ENCODE data around the gene MAD2L1BP.

Gene MAD2L1BP

DNA sequence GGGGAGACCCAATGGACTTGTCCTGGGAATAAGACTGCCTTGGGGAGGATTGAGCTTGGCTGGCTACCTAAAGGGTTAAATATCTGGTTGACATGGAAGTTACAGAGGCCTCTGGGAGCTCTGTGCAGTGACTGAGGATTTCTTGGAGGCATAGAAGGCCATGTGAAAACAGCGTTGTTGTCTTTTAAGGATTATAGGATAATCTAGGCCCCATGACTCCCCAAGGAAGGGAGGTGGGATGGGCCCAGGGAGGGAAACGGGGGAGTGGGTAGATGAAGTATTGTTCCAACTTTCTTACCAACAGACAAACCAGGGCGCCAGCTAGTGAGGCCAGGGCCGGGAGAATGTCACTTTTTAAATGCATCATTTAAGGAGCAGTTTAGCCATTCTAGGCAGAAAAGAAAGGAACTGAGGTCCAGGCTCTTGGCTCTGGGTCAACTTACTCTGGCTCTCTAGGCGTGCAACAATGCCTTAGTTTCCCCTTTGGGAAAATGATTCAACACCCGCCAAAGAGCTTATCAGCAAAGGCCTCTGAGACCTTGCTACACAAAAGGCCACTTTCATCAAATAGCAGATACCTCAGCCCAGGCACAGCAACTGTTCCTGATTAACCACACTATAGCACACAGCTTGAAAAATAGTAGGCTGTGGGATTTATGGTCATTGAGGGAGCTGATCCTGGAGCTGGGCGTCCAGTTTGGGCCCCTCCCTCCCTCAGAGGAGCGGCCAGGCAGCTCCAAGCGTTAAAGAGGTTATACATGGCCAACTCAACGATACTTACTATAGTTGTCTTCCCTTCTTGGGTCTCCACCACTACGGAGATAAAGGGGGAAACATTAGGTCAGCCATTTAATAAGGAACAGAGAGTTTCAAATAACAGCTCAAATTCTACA is 44.9 kb downstream of the MAD2L1BP start:
- no peak for TF ChIP-seq Cebpa-rat (IDR thresholded peaks at IDR 0.05)
- Histone ChIP-seq H3K9ac (no peak overlapping the region), H3K27me3 (no peaks in the 10 kb centered on the region), H3K4me1 (peaks cover 21% of the 10 kb centered on the region), H3K27ac (no peak overlapping the region), H4K20me1 (peaks cover 96% of the 10 kb centered on the region), H3K36me3 (peaks cover 86% of the 10 kb centered on the region), H3K4me3 (no peak overlapping the region), H3K4me2 (no peak overlapping the region), H3K9me3 (no peaks in the 10 kb centered on the region)

DNA sequence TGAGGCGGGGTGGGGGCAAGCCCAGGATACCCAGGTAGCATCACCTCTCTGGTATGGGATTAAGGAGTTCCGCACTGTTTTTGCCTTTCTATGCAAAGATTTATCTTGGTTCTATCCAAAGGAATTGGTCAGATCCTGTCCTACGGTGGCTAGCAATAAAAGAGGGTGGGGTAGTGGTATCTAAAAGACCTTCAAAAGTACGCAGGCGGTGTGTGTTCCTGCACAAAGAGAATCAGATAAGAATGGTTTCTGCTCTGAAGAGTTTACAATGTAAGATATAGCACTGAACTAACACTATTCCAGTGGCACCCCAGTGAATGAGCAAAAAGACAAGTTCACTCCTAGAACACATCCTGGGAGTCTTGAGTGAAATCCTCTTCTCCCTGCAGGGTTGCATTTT is 45.7 kb downstream of the MAD2L1BP start:
- peaks cover 28% of the 10 kb centered on the region for H3K4me1 ChIP-seq
- H3K9ac ChIP-seq, result no peak overlapping the region
- no peak for TF ChIP-seq Cebpa-rat (IDR thresholded peaks at IDR 0.05)
- H3K4me2 ChIP-seq, result no peak overlapping the region
- H3K36me3 ChIP-seq, result peaks cover 79% of the 10 kb centered on the region
- H4K20me1 ChIP-seq, result peaks cover 98% of the 10 kb centered on the region
- H3K9me3 ChIP-seq, result no peaks in the 10 kb centered on the region
- H3K27me3 ChIP-seq, result no peaks in the 10 kb centered on the region
- H3K27ac ChIP-seq, result no peak overlapping the region
- H3K4me3 ChIP-seq, result no peak overlapping the region

DNA sequence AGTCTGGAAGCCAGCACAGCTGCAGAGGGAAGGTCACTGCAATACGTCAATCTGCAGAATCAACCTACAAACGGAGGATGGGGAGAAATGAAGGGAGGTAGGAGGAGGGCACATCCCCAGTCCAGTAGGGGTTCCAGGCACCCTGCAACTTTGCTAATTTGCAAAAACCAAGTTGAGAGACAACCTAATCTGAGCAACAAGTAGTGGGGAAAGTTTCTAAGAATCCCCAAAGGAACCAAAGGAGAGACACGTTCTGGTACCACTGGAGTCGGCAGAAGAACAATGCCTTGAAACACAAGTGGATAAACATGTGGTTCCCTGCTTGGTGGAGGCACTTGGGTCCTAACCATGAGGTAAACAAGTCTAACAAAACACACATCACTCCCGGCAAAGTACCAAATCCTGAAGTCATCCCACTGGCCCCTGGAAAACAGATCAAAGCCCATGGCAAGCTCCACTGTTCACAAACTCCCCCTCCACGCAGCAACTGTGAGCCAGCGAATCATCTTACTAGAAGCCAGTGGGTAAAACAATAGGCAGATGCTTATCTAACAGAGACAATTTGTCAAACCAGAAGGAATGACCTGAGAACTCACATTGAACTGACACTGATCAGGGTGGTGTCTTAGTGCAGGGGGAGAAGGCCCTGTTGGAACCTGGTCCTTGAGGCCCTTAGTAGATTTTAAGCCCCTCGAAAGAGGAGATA is 47.2 kb downstream of the MAD2L1BP start:
- no peaks in the 10 kb centered on the region for H3K9me3 ChIP-seq
- H3K27ac ChIP-seq, result no peak overlapping the region
- no peak for TF ChIP-seq Cebpa-rat (IDR thresholded peaks at IDR 0.05)
- no peak overlapping the region for H3K4me2 ChIP-seq
- peaks cover 63% of the 10 kb centered on the region for H3K36me3 ChIP-seq
- H4K20me1 ChIP-seq, result peaks cover 88% of the 10 kb centered on the region
- H3K4me3 ChIP-seq, result no peak overlapping the region
- H3K4me1 ChIP-seq, result peaks cover 37% of the 10 kb centered on the region
- no peak overlapping the region for H3K9ac ChIP-seq
- no peaks in the 10 kb centered on the region for H3K27me3 ChIP-seq

DNA sequence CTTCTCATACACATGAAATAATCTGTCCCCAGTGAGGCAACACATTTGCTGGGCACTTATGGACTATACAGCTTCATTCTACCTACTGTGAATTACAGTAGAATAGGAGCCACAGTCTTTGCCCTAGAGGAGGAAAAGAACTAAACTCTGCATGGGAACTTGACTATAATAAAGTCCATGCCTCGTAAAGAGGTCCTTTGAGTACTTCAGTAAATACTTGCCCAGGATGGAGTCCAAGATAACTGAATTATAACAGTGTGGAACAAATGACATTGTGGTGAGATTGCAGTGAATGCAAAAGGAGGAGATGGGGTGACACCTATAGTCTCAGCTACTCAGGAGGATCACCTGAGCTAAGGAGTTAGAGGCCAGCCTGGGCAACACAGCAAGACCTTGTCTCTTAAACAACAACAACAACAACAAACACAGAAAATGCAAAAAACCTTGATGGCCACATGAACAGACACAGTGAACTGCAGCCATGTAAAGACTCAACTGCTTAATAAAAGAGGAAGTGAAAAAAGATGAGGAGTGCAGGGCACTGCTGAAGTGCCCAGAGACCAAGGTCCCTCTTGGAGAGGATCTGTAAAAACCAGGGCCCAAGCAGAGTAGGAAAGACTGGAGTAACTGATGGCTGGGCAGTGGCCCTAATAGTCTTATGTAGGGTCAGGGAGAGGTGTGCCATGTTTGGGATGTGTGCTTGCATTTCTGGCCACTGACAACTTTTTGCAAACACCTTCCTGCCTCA is 48.2 kb downstream of the MAD2L1BP start:
- H3K27me3 ChIP-seq, result no peaks in the 10 kb centered on the region
- no peak overlapping the region for H3K9ac ChIP-seq
- H3K4me1 ChIP-seq, result peaks cover 42% of the 10 kb centered on the region
- peaks cover 78% of the 10 kb centered on the region for H4K20me1 ChIP-seq
- no peak for TF ChIP-seq Cebpa-rat (IDR thresholded peaks at IDR 0.05)
- peak overlapping the region; percentile 43 for H3K4me2 ChIP-seq
- no peak overlapping the region for H3K27ac ChIP-seq
- H3K4me3 ChIP-seq, result no peak overlapping the region
- H3K9me3 ChIP-seq, result no peaks in the 10 kb centered on the region
- H3K36me3 ChIP-seq, result peaks cover 53% of the 10 kb centered on the region

DNA sequence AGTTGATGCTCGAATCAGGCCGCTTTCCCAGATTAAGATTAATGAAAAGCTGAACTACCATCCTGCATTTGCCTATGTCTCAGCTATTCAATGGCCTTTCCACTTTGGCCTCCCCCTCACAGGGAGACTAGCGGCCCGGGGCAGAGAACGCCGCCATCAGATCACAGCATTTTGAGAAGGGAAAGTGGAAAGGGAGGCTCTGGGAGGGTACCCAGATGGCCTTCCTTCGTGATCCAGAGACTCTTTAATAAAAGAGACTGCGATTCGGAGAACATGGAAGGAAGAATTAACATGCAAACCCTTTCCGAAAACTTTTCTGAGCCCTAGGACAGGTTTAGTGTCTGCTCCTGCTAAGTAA is 51.4 kb downstream of the MAD2L1BP start:
- Histone ChIP-seq H3K4me2 (peak overlapping the region; percentile 85), H4K20me1 (peaks cover 47% of the 10 kb centered on the region), H3K36me3 (peaks cover 22% of the 10 kb centered on the region), H3K4me3 (peak overlapping the region; percentile 86), H3K9me3 (no peaks in the 10 kb centered on the region), H3K27ac (peak overlapping the region; percentile 83), H3K27me3 (no peaks in the 10 kb centered on the region), H3K9ac (peak overlapping the region; percentile 88), H3K4me1 (peaks cover 42% of the 10 kb centered on the region)
- no peak for TF ChIP-seq Cebpa-rat (IDR thresholded peaks at IDR 0.05)

DNA sequence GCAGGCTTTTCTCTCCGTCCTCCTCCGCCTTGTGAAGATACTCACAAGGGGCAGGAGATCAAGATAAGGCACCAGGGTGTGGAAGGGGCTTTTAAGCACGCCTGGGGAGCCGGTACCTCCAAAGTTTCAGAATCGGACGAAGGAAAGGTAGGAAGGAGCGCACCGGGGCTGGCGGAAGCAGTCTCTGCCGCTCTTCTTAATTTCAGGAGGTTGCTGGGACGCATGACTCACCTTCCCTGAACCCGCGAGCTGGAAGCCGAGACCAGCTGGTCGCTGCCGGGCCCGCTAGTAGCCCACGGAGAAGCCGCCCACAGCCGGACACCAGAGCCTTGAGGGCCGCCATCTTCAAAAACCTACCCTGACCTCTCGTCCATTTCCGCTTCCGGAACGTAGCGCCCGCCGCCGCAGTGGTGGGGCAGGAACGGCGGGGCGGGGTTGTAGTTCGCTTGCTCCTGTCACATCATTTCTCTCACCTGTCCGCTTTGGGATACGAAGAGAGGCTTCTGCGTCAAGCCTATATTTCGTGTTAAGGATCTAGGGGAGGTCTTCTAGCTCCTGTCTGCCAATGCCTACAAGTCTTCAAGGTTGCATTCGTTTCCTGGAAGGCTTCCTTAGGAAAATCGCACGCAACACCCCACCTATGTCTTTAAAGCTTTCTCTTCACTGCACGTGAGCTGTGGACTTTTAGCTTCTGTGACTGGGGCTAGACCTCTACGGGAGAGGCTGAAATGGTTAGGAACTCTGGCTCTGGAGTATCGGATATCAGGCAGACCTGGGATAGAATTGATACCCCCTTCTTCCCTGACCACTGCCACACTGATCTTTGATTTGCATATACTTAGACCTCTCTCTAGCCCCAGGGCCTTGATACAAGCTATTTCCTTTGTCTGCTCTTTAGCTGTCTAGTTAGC is 52.1 kb downstream of the MAD2L1BP start, which contains the start of gene MRPS18A:
MRPS18A (minus strand) TSS at position 355 of the 911 bp plus-strand sequence; CDS start at position 343, 12 bp downstream.
- Histone ChIP-seq H3K36me3 (peaks cover 16% of the 10 kb centered on the region), H3K9ac (peak within 1 kb of the TSS; percentile 88), H3K27me3 (no peaks in the 10 kb centered on the region), H3K4me1 (peaks cover 42% of the 10 kb centered on the region), H4K20me1 (peaks cover 40% of the 10 kb centered on the region), H3K27ac (peak within 1 kb of the TSS; percentile 83), H3K4me3 (peak within 1 kb of the TSS; percentile 86), H3K9me3 (no peaks in the 10 kb centered on the region), H3K4me2 (peak within 1 kb of the TSS; percentile 85)
- no peak for TF ChIP-seq Cebpa-rat (IDR thresholded peaks at IDR 0.05)

DNA sequence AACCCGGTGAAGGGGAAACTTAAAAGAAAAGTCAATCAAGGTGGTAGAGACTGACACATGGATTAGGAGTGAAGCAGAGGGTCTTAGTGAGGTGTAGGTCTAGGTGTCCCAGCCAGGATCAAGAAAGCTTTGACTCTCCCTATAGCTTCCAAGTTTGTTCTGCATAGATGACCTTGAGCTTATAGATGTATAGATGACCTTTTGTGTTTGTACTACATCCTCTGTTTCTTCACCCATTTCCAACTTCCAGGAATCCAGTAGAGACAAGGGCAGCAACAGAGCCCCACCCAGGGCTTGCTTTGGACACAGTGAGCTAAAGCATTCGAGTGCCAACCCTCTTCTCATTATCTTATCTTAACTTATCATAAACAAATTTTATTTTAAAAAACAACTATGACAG is 53.8 kb downstream of the MAD2L1BP start:
- Histone ChIP-seq H3K9me3 (no peaks in the 10 kb centered on the region), H3K27ac (no peak overlapping the region), H3K9ac (no peak overlapping the region), H3K4me1 (peaks cover 33% of the 10 kb centered on the region), H4K20me1 (peaks cover 23% of the 10 kb centered on the region), H3K4me2 (no peak overlapping the region), H3K36me3 (no peaks in the 10 kb centered on the region), H3K4me3 (no peak overlapping the region), H3K27me3 (no peaks in the 10 kb centered on the region)
- no peak for TF ChIP-seq Cebpa-rat (IDR thresholded peaks at IDR 0.05)

Data from BLaER1 (cell line).